HG03097 (cell line): Measurements from ENCODE around the gene SOS2.
A peak's percentile ranks its signal among the peaks of the same experiment; 100 is the strongest.

Experiments used
- ATAC-seq: cut with Tn5 transposase; IDR thresholded peaks from one replicate; pipeline ENCODE4 v1.9.1; 2021; ENCODE audit not compliant: unreplicated experiment, low FRiP score

Gene SOS2

GRCh38 chr14:50231475-50232275 is at the start of gene SOS2:
Gene SOS2 (minus strand): TSS chr14:50231578. CDS start chr14:50231283, 295 bp downstream.
- ATAC-seq: peak; percentile 78

GRCh38 chr14:50272498-50272897 is 41.1 kb upstream of the SOS2 start:
- ATAC-seq: no peak

GRCh38 chr14:50270932-50271331 is 39.6 kb upstream of the SOS2 start:
- ATAC-seq: no peak

GRCh38 chr14:50265029-50265428 is 33.7 kb upstream of the SOS2 start:
- no peak for ATAC-seq

GRCh38 chr14:50263321-50263720 is 31.9 kb upstream of the SOS2 start:
- ATAC-seq: no peak

GRCh38 chr14:50262865-50263264 is 31.5 kb upstream of the SOS2 start:
- ATAC-seq: no peak

- ATAC-seq: no peak
These were observed 29.1 kb upstream of the SOS2 start for GRCh38 chr14:50260511-50260910.

- no peak for ATAC-seq
These were observed 28.7 kb upstream of the SOS2 start for GRCh38 chr14:50260072-50260471.

- no peak for ATAC-seq
These were observed 26.4 kb upstream of the SOS2 start for GRCh38 chr14:50257732-50258131.

GRCh38 chr14:50254248-50254647 is 22.9 kb upstream of the SOS2 start:
- no peak for ATAC-seq

- no peak for ATAC-seq
These were observed 17.9 kb upstream of the SOS2 start for GRCh38 chr14:50249136-50249775.

GRCh38 chr14:50247245-50247644 is 15.9 kb upstream of the SOS2 start:
- no peak for ATAC-seq

- no peak for ATAC-seq
These were observed 11.4 kb upstream of the SOS2 start for GRCh38 chr14:50242566-50243310.

GRCh38 chr14:50242096-50242495 is 10.7 kb upstream of the SOS2 start:
- no peak for ATAC-seq

GRCh38 chr14:50237427-50237826 is 6.0 kb upstream of the SOS2 start:
- ATAC-seq: no peak

GRCh38 chr14:50233951-50234250 is 2.5 kb upstream of the SOS2 start:
- no peak for ATAC-seq

- no peak for ATAC-seq
These were observed 2.0 kb upstream of the SOS2 start for GRCh38 chr14:50233166-50233950.

- no peak for ATAC-seq
These were observed 881 bp upstream of the SOS2 start for GRCh38 chr14:50232276-50232642.

GRCh38 chr14:50230701-50231474 is 490 bp downstream of the SOS2 start:
- ATAC-seq: peak; percentile 34

- ATAC-seq: no peak
These were observed 1.0 kb downstream of the SOS2 start for GRCh38 chr14:50230401-50230700.
